Skeletal muscle tissue (tissue), 4 donors: ENCODE measurements around the gene EPB41L1. TPM values are rescaled to one million over a fixed set of nuclear protein-coding genes. Genes with fewer than 3 reads are reported as not detected.

Source experiments
- H3K27ac ChIP-seq: one replicate; pipeline ENCODE4 v1.7.0; 2013; ENCODE audit warnings: mild to moderate bottlenecking, low read depth, low read length, inconsistent platforms
- H3K27me3 ChIP-seq, 3 donors: one replicate each; pipeline ENCODE4 v1.7.0; 2013; ENCODE audit warnings: low read length in 3 of 3; ENCODE audit not compliant: control insufficient read depth in 3 of 3, insufficient read depth in 3 of 3
- H3K36me3 ChIP-seq, 3 donors: one replicate each; pipeline ENCODE4 v1.7.0; 2013; ENCODE audit warnings: low read length in 3 of 3; ENCODE audit not compliant: control insufficient read depth in 3 of 3, insufficient read depth in 3 of 3
- H3K4me1 ChIP-seq, 3 donors: one replicate each; pipeline ENCODE4 v1.7.0; 2013; ENCODE audit warnings: low read length in 3 of 3, mild to moderate bottlenecking in 3 of 3; ENCODE audit not compliant: control insufficient read depth in 3 of 3, insufficient read depth in 3 of 3
- H3K4me3 ChIP-seq, 3 donors: one replicate each; pipeline ENCODE4 v1.7.0; 2013; ENCODE audit warnings: low read length in 3 of 3
- H3K9ac ChIP-seq, 3 donors: one replicate each; pipeline ENCODE4 v1.7.0; 2013; ENCODE audit warnings: low read length in 3 of 3, mild to moderate bottlenecking in 3 of 3, moderate library complexity in 2 of 3, low read depth in 1 of 3
- H3K9me3 ChIP-seq, 3 donors: one replicate each; pipeline ENCODE4 v1.7.0; 2013; ENCODE audit warnings: low read length in 3 of 3; ENCODE audit not compliant: control insufficient read depth in 3 of 3
- total RNA-seq: library from RNA; depleted of rRNA; stranded (reverse); fragments of >200 nt; gene quantifications from one replicate; pipeline ENCODE4 v1.2.3, GENCODE V29; 2014
- donor health status: Osteomylitis.

EPB41L1 gene
- total RNA-seq, 1 donor from 2014 or later = 10.4 TPM

- H3K9ac ChIP-seq = no peak overlapping the region
- H3K9me3 ChIP-seq = no peaks in the 10 kb centered on the region
- peaks cover 0 to 5% (median 0%) of the 10 kb centered on the region in 3 donors for H3K27me3 ChIP-seq
- H3K36me3 ChIP-seq = no peaks in the 10 kb centered on the region
- H3K4me3 ChIP-seq = no peak overlapping the region
- no peak overlapping the region for H3K27ac ChIP-seq
- no peaks in the 10 kb centered on the region for H3K4me1 ChIP-seq
These were observed 32.3 kb upstream of the EPB41L1 start for GRCh38 chr20:36121981-36122930.

DNA sequence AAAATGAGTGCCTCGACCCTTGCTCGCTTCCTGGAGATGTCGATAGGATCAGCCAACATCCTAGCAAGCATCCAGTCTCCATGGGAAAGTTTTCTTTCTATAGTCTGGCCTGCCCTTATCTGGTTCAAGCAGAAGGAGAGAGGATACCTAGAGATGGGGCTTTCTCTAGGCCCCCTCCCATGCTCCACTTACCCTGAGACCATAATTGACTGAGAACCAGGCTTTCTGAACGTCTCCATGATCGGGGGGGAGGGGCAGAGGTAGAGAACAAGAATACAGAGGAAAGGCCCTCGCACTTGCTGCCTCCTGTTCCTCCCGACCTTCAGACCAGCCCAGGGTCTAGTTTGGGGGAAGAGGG lies 31.6 kb upstream of the EPB41L1 start:
- Histone ChIP-seq H3K27me3 (peaks cover 0 to 5% (median 0%) of the 10 kb centered on the region in 3 donors), H3K27ac (no peak overlapping the region), H3K36me3 (no peaks in the 10 kb centered on the region), H3K9ac (no peak overlapping the region), H3K4me3 (no peak overlapping the region), H3K4me1 (no peaks in the 10 kb centered on the region), H3K9me3 (no peaks in the 10 kb centered on the region)

GRCh38 chr20:36125097-36125496 lies 29.4 kb upstream of the EPB41L1 start:
- Histone ChIP-seq H3K4me1 (peaks cover 0 to 4% (median 0%) of the 10 kb centered on the region in 3 donors), H3K27me3 (peaks cover 0 to 5% (median 0%) of the 10 kb centered on the region in 3 donors), H3K36me3 (no peaks in the 10 kb centered on the region), H3K9me3 (no peaks in the 10 kb centered on the region), H3K9ac (no peak overlapping the region), H3K27ac (no peak overlapping the region), H3K4me3 (no peak overlapping the region)

DNA sequence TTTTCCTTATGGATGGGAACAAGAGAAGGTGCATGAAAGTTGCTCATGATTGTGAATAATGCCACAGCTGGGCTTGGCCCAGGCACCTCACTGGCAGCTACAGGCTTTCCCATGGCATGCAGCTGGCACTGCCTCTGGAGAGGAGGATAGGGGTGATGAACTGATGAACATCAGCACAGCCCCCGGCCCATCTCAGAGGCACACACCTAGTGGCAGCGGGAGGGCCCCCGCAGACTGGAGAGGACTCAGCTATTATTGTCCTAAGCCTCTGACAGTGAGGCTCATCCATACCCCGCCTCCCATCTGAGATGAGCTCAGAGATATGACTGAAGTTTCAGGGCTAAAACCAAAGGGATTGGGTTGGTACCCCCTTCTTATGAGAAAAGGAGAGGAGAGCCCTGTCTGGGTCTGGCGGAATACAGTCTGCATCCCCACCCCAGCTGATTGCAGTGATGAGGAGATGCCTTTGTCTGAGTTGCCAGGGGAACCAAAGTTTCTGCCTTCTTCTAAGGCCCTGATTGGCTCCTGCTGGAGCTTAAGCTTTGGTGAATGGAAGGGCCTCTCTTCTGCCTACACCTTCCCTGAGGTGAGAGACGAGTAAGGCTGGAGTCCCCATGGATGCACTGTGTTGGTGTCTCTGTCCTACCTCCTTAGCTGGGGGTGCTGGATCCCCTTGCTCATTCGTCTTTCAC lies 27.6 kb upstream of the EPB41L1 start:
- no peak overlapping the region for H3K9ac ChIP-seq
- H3K9me3 ChIP-seq = no peaks in the 10 kb centered on the region
- no peak overlapping the region for H3K27ac ChIP-seq
- no peaks in the 10 kb centered on the region for H3K36me3 ChIP-seq
- H3K4me3 ChIP-seq = no peak overlapping the region
- peaks cover 0 to 4% (median 0%) of the 10 kb centered on the region in 3 donors for H3K4me1 ChIP-seq
- peaks cover 0 to 3% (median 0%) of the 10 kb centered on the region in 3 donors for H3K27me3 ChIP-seq

GRCh38 chr20:36128463-36129159 lies 25.9 kb upstream of the EPB41L1 start:
- Histone ChIP-seq H3K27me3 (peaks cover 0 to 3% (median 0%) of the 10 kb centered on the region in 3 donors), H3K9me3 (no peaks in the 10 kb centered on the region), H3K4me3 (no peak overlapping the region), H3K27ac (no peak overlapping the region), H3K9ac (no peak overlapping the region), H3K4me1 (peaks cover 0 to 4% (median 0%) of the 10 kb centered on the region in 3 donors), H3K36me3 (no peaks in the 10 kb centered on the region)

DNA sequence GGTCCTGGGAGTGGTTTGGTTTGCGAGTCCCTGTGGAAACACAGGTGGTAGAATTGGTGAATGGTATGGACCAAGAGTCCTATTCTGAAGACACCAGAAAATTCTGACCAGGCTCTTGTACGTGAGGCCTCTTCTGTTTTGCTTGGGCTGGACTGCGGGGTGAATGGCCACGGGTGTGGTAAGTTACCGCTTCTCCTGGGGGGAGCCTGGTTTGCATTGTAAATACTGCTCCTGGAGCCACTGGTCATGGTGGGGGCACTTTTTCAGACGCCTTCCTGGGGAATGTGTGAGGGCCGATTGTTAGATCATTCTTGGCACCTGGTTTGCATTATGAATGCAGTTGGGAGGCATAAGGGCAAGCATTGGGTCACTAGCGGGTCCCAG lies 25.4 kb upstream of the EPB41L1 start:
- Histone ChIP-seq H3K9ac (no peak overlapping the region), H3K27ac (no peak overlapping the region), H3K4me1 (peaks cover 0 to 4% (median 0%) of the 10 kb centered on the region in 3 donors), H3K9me3 (no peaks in the 10 kb centered on the region), H3K36me3 (no peaks in the 10 kb centered on the region), H3K4me3 (no peak overlapping the region), H3K27me3 (peaks cover 0 to 3% (median 0%) of the 10 kb centered on the region in 3 donors)

DNA sequence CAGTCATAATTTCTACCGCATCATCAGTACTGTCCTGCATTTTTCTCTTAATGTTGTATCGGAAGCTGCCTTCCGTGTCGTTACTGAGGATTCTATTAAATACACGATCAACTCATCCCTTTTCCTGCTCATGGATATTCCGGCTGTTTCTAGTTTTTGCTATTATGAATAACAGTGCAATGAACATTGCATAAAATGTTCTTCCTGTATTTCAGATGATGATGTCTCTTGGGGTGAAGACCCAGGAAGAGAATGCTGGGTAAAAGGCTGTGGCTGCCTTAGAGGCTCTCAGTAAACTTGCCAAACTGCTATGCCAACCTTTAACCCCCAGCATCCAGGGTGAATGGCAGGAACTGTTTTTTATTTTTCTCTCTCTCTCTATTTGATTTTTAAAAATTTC lies 24.1 kb upstream of the EPB41L1 start:
- Histone ChIP-seq H3K27ac (no peak overlapping the region), H3K36me3 (no peaks in the 10 kb centered on the region), H3K4me1 (peaks cover 0 to 4% (median 0%) of the 10 kb centered on the region in 3 donors), H3K27me3 (no peaks in the 10 kb centered on the region), H3K4me3 (no peak overlapping the region), H3K9ac (no peak overlapping the region), H3K9me3 (no peaks in the 10 kb centered on the region)

GRCh38 chr20:36132802-36133211 lies 21.7 kb upstream of the EPB41L1 start:
- no peaks in the 10 kb centered on the region for H3K36me3 ChIP-seq
- no peak overlapping the region for H3K27ac ChIP-seq
- H3K4me3 ChIP-seq = no peak overlapping the region
- no peaks in the 10 kb centered on the region for H3K9me3 ChIP-seq
- H3K9ac ChIP-seq = no peak overlapping the region
- peaks cover 0 to 4% (median 0%) of the 10 kb centered on the region in 3 donors for H3K4me1 ChIP-seq
- no peaks in the 10 kb centered on the region for H3K27me3 ChIP-seq

GRCh38 chr20:36133821-36134220 lies 20.7 kb upstream of the EPB41L1 start:
- no peaks in the 10 kb centered on the region for H3K36me3 ChIP-seq

More at GRCh38 chr20:36133821-36134220, 20.7 kb upstream of the EPB41L1 start:
- H3K4me1 ChIP-seq = peaks cover 0 to 1% (median under 1%) of the 10 kb centered on the region in 3 donors
- H3K9me3 ChIP-seq = no peaks in the 10 kb centered on the region
- no peak overlapping the region for H3K27ac ChIP-seq
- no peak overlapping the region for H3K4me3 ChIP-seq
- no peak overlapping the region for H3K9ac ChIP-seq
- H3K27me3 ChIP-seq = no peaks in the 10 kb centered on the region
